K562 (cell line): Measurements from ENCODE around the gene CBFA2T3. TPM values are rescaled to one million over a fixed set of nuclear protein-coding genes. Genes with fewer than 3 reads are reported as not detected.
A peak's percentile ranks its signal among the peaks of the same experiment; 100 is the strongest.

Source experiments
- CTCF ChIP-seq, 3 experiments: IDR thresholded peaks in 2 of 3; conservative IDR thresholded peaks in 1 of 3; 2 replicates each; pipeline ENCODE4 v1.5.1; 2011 to 2012; ENCODE audit warnings: low read length in 3 of 3, mild to moderate bottlenecking in 3 of 3, control low read depth in 2 of 3, improper control_type of control experiment in 1 of 3, inconsistent platforms in 1 of 3, low read depth in 1 of 3, mixed read lengths in 1 of 3, moderate library complexity in 1 of 3; ENCODE audit not compliant: insufficient read depth in 2 of 3
- EHMT2 ChIP-seq: fragments of 450-650 bp; IDR thresholded peaks from 2 replicates; pipeline ENCODE4 v1.6.1; 2018; ENCODE audit warnings: antibody characterized with exemption
- FOXO4 ChIP-seq: fragments of 450-650 bp; formaldehyde crosslinking; IDR thresholded peaks from 2 replicates; pipeline ENCODE4 v1.4.0; 2020; ENCODE audit warnings: mild to moderate bottlenecking, moderate library complexity
- HSF4 ChIP-seq: fragments of 250-450 bp; sonication (Bioruptor Pico); IDR thresholded peaks from 2 replicates; pipeline ENCODE4 v2.1.2; 2022; ENCODE audit warnings: mild to moderate bottlenecking, moderate library complexity, borderline replicate concordance
- JUNB ChIP-seq: fragments of 450-650 bp; formaldehyde crosslinking; conservative IDR thresholded peaks from 2 replicates; pipeline ENCODE4 v1.4.0; 2020; ENCODE audit warnings: mild to moderate bottlenecking
- MAFK ChIP-seq: IDR thresholded peaks from 2 replicates; pipeline ENCODE4 v1.6.1; 2011; ENCODE audit warnings: low read length, improper control_type of control experiment
- MYBL2 ChIP-seq, 2 experiments: fragments of 450-650 bp in 1 of 2; sonication (generic) in 1 of 2; formaldehyde crosslinking in 1 of 2; IDR thresholded peaks; 2 replicates each; pipeline versions ENCODE4 v1.6.1 to v1.8.1; 2017 to 2022; ENCODE audit warnings: borderline replicate concordance in 1 of 2, inconsistent platforms in 1 of 2, low read depth in 1 of 2, mild to moderate bottlenecking in 1 of 2, missing genetic modification reagents in 1 of 2, moderate library complexity in 1 of 2
- POLR2H ChIP-seq: IDR thresholded peaks from 2 replicates; pipeline ENCODE4 v1.6.1; 2016; ENCODE audit warnings: missing genetic modification characterization, low read depth, mild to moderate bottlenecking, control low read depth, missing compliant biosample characterization, moderate library complexity
- RAD21 ChIP-seq, 2 experiments: fragments of 250-450 bp in 1 of 2; fragments of 450-650 bp in 1 of 2; sonication (Bioruptor Pico) in 1 of 2; formaldehyde crosslinking in 1 of 2; IDR thresholded peaks in 1 of 2; conservative IDR thresholded peaks in 1 of 2; 2 replicates each; pipeline versions ENCODE4 v1.4.0 to v1.8.0; 2020 to 2022; ENCODE audit warnings: mild to moderate bottlenecking in 2 of 2, moderate library complexity in 1 of 2
- RHOXF2B ChIP-seq: fragments of 250-450 bp; sonication (Bioruptor Pico); conservative IDR thresholded peaks from 2 replicates; pipeline ENCODE4 v1.5.1; 2021
- RNF2 ChIP-seq: sonication (generic); IDR thresholded peaks from 2 replicates; pipeline ENCODE4 v1.6.1; 2016
- TCFL5 ChIP-seq: fragments of 250-450 bp; sonication (Bioruptor Pico); conservative IDR thresholded peaks from 2 replicates; pipeline ENCODE4 v1.6.1; 2021; ENCODE audit warnings: mild to moderate bottlenecking, moderate library complexity, matching md5 sums
- ZBTB1 ChIP-seq: sonication (generic); formaldehyde crosslinking; IDR thresholded peaks from 2 replicates; pipeline ENCODE4 v1.8.1; 2023; ENCODE audit warnings: missing genetic modification reagents, low read depth, mild to moderate bottlenecking, borderline replicate concordance
- ZNF212 ChIP-seq: fragments of 450-650 bp; formaldehyde crosslinking; IDR thresholded peaks from 2 replicates; pipeline ENCODE4 v1.4.0; 2020; ENCODE audit warnings: mild to moderate bottlenecking
- ZNF224 ChIP-seq: sonication (generic); formaldehyde crosslinking; IDR thresholded peaks from 2 replicates; pipeline ENCODE4 v1.8.0; 2022; ENCODE audit warnings: mild to moderate bottlenecking, missing genetic modification reagents
- polyA plus RNA-seq, 8 experiments: library from polyadenylated mRNA; depleted of rRNA in 4 of 8; stranded (reverse) in 5 of 8; unstranded in 3 of 8; fragments of >200 nt; fragmentation: Nextera tagmentation in 2 of 8; fragmentation: Illumina TruSeq in 1 of 8; extraction: Ambion mirVana in 2 of 8; extraction: Trizol in 1 of 8; gene quantifications; 2 replicates each; pipeline versions ENCODE4 v1.2.1 to v1.2.3, GENCODE V29; 2011 to 2014; ENCODE audit warnings: inconsistent platforms in 1 of 8, missing spikeins in 1 of 8
- total RNA-seq, 7 experiments: library from RNA; depleted of rRNA in 6 of 7; stranded (reverse); fragments of >200 nt in 6 of 7; fragmentation: Illumina TruSeq in 2 of 7; extraction: Trizol in 2 of 7; gene quantifications; 2 replicates each; pipeline versions ENCODE4 v1.2.1 to v1.2.3, GENCODE V29; 2011 to 2021; ENCODE audit warnings: low replicate concordance in 1 of 7
- TF ChIP-seq, protein P1 (sequence below): fragments of 450-650 bp; IDR thresholded peaks from 2 replicates; pipeline ENCODE4 v1.6.1; 2017; ENCODE audit warnings: antibody characterized with exemption
- TF ChIP-seq, protein P2 (sequence below): sonication (generic); formaldehyde crosslinking; IDR thresholded peaks from 2 replicates; pipeline ENCODE4 v1.8.0; 2023; ENCODE audit warnings: mild to moderate bottlenecking, missing genetic modification reagents

Gene CBFA2T3
- total and polyA plus RNA-seq, 9 of the 15 experiments (the other 6 are each of a cell fraction or from before 2014, with no cell fraction given) = 2.3 to 145 (median 6.7) TPM

DNA sequence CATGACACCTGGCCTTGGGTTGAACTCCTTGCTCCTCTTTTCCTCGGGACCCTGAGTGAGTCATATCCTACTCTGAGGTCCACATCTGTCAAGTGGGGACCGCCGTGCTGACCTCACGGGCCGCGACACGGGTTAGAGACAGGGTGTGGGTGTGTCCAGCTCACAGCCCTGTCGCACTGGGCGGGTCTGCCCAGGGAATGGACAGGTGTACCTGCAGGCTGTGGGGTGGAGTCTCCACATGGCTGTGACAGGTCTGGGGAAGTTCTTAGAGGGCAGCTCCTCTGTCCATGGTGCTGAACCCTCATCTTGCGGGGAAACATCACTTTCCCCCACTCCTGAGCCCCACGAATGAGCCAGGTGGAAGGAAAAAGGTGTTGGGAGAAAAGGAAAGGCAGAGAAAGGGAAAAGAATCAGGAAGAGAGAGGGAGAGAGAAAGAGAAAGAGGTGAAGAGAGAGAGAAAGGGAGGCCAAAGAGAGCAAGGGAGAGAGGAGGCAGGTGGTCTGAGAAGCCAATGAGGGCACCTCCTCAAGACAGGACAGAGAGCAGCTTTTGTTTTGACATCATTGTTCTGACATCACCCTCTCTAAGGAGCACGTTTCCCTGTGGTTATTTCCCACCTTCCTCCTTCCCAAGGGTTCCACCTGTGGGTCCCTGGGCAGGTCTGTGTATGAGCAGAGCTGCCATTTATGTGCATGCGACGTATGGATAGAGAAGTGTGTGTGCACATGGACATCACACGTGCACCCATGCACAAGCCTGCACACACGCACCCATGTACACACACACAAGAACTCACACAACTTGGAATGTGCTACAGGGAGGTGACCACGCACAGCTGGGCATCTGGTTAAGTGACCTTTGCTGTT is 32.6 kb upstream of the CBFA2T3 start (continued):
- TF ChIP-seq TCFL5 (CRISPR knock-in tag) (no peak), EHMT2 (peak; percentile 100), CTCF (IDR thresholded peaks at IDR 0.05 in 2 of 3, conservative IDR thresholded peaks at IDR 0.05 in 1 of 3; ENCODE audit: insufficient read depth in 2 of 3, low read depth in 1 of 3, low read length in 3 of 3) (no peak), HSF4 (CRISPR knock-in tag) (no peak), RAD21 (CRISPR knock-in tag; conservative IDR thresholded peaks at IDR 0.05 in 1 of 2, IDR thresholded peaks at IDR 0.05 in 1 of 2) (0 out of 4 replicates have a peak, but pooled peaks of 1 of the 2 experiments have one; percentile 8), ZBTB1 (CRISPR knock-in tag) (no peak), MAFK (no peak), JUNB (CRISPR knock-in tag) (no peak), RNF2 (no peak), ZNF224 (no peak), MYBL2 (IDR thresholded peaks at IDR 0.05; ENCODE audit: low read depth) (no peak), MYBL2 (CRISPR knock-in tag; IDR thresholded peaks at IDR 0.05; ENCODE audit: borderline replicate concordance) (no peak), RHOXF2B (CRISPR knock-in tag) (no peak), FOXO4 (no peak), POLR2H (tag) (no peak), ZNF212 (no peak)
- TF ChIP-seq, protein P1, sequence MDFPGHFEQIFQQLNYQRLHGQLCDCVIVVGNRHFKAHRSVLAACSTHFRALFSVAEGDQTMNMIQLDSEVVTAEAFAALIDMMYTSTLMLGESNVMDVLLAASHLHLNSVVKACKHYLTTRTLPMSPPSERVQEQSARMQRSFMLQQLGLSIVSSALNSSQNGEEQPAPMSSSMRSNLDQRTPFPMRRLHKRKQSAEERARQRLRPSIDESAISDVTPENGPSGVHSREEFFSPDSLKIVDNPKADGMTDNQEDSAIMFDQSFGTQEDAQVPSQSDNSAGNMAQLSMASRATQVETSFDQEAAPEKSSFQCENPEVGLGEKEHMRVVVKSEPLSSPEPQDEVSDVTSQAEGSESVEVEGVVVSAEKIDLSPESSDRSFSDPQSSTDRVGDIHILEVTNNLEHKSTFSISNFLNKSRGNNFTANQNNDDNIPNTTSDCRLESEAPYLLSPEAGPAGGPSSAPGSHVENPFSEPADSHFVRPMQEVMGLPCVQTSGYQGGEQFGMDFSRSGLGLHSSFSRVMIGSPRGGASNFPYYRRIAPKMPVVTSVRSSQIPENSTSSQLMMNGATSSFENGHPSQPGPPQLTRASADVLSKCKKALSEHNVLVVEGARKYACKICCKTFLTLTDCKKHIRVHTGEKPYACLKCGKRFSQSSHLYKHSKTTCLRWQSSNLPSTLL = no peak
- TF ChIP-seq, protein P2, sequence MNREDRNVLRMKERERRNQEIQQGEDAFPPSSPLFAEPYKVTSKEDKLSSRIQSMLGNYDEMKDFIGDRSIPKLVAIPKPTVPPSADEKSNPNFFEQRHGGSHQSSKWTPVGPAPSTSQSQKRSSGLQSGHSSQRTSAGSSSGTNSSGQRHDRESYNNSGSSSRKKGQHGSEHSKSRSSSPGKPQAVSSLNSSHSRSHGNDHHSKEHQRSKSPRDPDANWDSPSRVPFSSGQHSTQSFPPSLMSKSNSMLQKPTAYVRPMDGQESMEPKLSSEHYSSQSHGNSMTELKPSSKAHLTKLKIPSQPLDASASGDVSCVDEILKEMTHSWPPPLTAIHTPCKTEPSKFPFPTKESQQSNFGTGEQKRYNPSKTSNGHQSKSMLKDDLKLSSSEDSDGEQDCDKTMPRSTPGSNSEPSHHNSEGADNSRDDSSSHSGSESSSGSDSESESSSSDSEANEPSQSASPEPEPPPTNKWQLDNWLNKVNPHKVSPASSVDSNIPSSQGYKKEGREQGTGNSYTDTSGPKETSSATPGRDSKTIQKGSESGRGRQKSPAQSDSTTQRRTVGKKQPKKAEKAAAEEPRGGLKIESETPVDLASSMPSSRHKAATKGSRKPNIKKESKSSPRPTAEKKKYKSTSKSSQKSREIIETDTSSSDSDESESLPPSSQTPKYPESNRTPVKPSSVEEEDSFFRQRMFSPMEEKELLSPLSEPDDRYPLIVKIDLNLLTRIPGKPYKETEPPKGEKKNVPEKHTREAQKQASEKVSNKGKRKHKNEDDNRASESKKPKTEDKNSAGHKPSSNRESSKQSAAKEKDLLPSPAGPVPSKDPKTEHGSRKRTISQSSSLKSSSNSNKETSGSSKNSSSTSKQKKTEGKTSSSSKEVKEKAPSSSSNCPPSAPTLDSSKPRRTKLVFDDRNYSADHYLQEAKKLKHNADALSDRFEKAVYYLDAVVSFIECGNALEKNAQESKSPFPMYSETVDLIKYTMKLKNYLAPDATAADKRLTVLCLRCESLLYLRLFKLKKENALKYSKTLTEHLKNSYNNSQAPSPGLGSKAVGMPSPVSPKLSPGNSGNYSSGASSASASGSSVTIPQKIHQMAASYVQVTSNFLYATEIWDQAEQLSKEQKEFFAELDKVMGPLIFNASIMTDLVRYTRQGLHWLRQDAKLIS (CRISPR knock-in tag) = no peak
